H9 (cell line): ENCODE data around the gene NEDD4L. TPM values are rescaled to one million over a fixed set of nuclear protein-coding genes. Genes with fewer than 3 reads are reported as not detected.
A peak's percentile ranks its signal among the peaks of the same experiment; 100 is the strongest.

Source experiments
- DNase-seq: peaks from one replicate; pipeline ENCODE4 v3.0.0-alpha.2; 2017
- H2AFZ ChIP-seq: one replicate; pipeline ENCODE4 v1.6.1; 2013; ENCODE audit warnings: mild to moderate bottlenecking, low read length, control low read depth, moderate library complexity
- H2AK5ac ChIP-seq: 2 replicates; pipeline ENCODE4 v1.6.1; 2013; ENCODE audit warnings: low read length, control low read depth, mixed read lengths; ENCODE audit not compliant: insufficient read length
- H2BK120ac ChIP-seq: one replicate; pipeline ENCODE4 v1.6.1; 2013; ENCODE audit warnings: low read depth, mild to moderate bottlenecking, low read length, control low read depth, inconsistent platforms; ENCODE audit not compliant: poor library complexity, severe bottlenecking
- H2BK12ac ChIP-seq: 2 replicates; pipeline ENCODE4 v1.6.1; 2013; ENCODE audit warnings: low read length, control low read depth, mixed read lengths, low read depth; ENCODE audit not compliant: insufficient read length
- H2BK15ac ChIP-seq: 2 replicates; pipeline ENCODE4 v1.6.1; 2013; ENCODE audit warnings: low read depth, low read length, control low read depth
- H2BK20ac ChIP-seq: one replicate; pipeline ENCODE4 v1.6.1; 2013; ENCODE audit warnings: low read depth, mild to moderate bottlenecking, low read length, control low read depth, inconsistent platforms; ENCODE audit not compliant: poor library complexity, severe bottlenecking
- H2BK5ac ChIP-seq: 2 replicates; pipeline ENCODE4 v1.6.1; 2013; ENCODE audit warnings: low read length, control low read depth, mixed read lengths; ENCODE audit not compliant: insufficient read length
- H3K14ac ChIP-seq: 2 replicates; pipeline ENCODE4 v1.6.1; 2013; ENCODE audit warnings: low read length, control low read depth; ENCODE audit not compliant: insufficient read depth
- H3K18ac ChIP-seq: 2 replicates; pipeline ENCODE4 v1.6.1; 2013; ENCODE audit warnings: low read depth, mild to moderate bottlenecking, mixed read lengths, low read length, control low read depth; ENCODE audit not compliant: insufficient read length
- H3K23ac ChIP-seq: 2 replicates; pipeline ENCODE4 v1.6.1; 2013; ENCODE audit warnings: low read length, control low read depth, mixed read lengths, low read depth; ENCODE audit not compliant: insufficient read length
- H3K23me2 ChIP-seq: 2 replicates; pipeline ENCODE4 v1.6.1; 2013; ENCODE audit warnings: low read depth, mild to moderate bottlenecking, mixed read lengths, low read length, control low read depth; ENCODE audit not compliant: insufficient read length, poor library complexity, severe bottlenecking
- H3K27ac ChIP-seq: 2 replicates; pipeline ENCODE4 v1.5.1; 2013; ENCODE audit warnings: low read length, control low read depth, mixed read lengths, low read depth; ENCODE audit not compliant: insufficient read length
- H3K27me3 ChIP-seq: 2 replicates; pipeline ENCODE4 v1.6.1; 2013; ENCODE audit warnings: low read length, control low read depth, inconsistent platforms; ENCODE audit not compliant: insufficient read depth
- H3K4ac ChIP-seq: 2 replicates; pipeline ENCODE4 v1.6.1; 2013; ENCODE audit warnings: low read depth, mild to moderate bottlenecking, control low read depth, inconsistent platforms, low read length, moderate library complexity
- H3K4me1 ChIP-seq: 2 replicates; pipeline ENCODE4 v1.6.1; 2013; ENCODE audit warnings: low read length, control low read depth, inconsistent platforms; ENCODE audit not compliant: insufficient read depth
- H3K4me2 ChIP-seq: 2 replicates; pipeline ENCODE4 v1.6.1; 2013; ENCODE audit warnings: low read length, control low read depth, mixed read lengths; ENCODE audit not compliant: insufficient read length, insufficient read depth
- H3K56ac ChIP-seq: 2 replicates; pipeline ENCODE4 v1.6.1; 2013; ENCODE audit warnings: low read depth, mild to moderate bottlenecking, mixed read lengths, low read length, control low read depth; ENCODE audit not compliant: insufficient read length
- H3K79me1 ChIP-seq: 2 replicates; pipeline ENCODE4 v1.6.1; 2013; ENCODE audit warnings: low read depth, mild to moderate bottlenecking, moderate library complexity, low read length, control low read depth, inconsistent platforms; ENCODE audit not compliant: insufficient read depth, poor library complexity, severe bottlenecking
- H3K79me2 ChIP-seq: 2 replicates; pipeline ENCODE4 v1.6.1; 2013; ENCODE audit warnings: low read length, control low read depth, inconsistent platforms; ENCODE audit not compliant: insufficient read depth
- H3K9ac ChIP-seq: 2 replicates; pipeline ENCODE4 v1.6.1; 2013; ENCODE audit warnings: low read length, control low read depth, mixed read lengths; ENCODE audit not compliant: insufficient read length; ENCODE audit errors: extremely low read depth
- H3K9me3 ChIP-seq: one replicate; pipeline ENCODE4 v1.6.1; 2013; ENCODE audit warnings: low read depth, low read length, inconsistent platforms; ENCODE audit not compliant: control insufficient read depth
- H3T11ph ChIP-seq: one replicate; pipeline ENCODE4 v1.6.1; 2013; ENCODE audit warnings: mild to moderate bottlenecking, low read length, control low read depth, inconsistent platforms
- H4K20me1 ChIP-seq: one replicate; pipeline ENCODE4 v1.6.1; 2013; ENCODE audit not compliant: control insufficient read depth, insufficient read length, insufficient read depth
- H4K5ac ChIP-seq: 2 replicates; pipeline ENCODE4 v1.6.1; 2013; ENCODE audit warnings: low read depth, mild to moderate bottlenecking, mixed read lengths, low read length, control low read depth; ENCODE audit not compliant: insufficient read length
- H4K8ac ChIP-seq: replicated peaks from 2 replicates; pipeline ENCODE4 v1.6.1; 2013; ENCODE audit warnings: low read length, control low read depth, mixed read lengths, low read depth; ENCODE audit not compliant: insufficient read length
- H4K91ac ChIP-seq: 2 replicates; pipeline ENCODE4 v1.6.1; 2013; ENCODE audit warnings: low read depth, mild to moderate bottlenecking, moderate library complexity, mixed read lengths, low read length, control low read depth; ENCODE audit not compliant: insufficient read length
- H3K27ac Mint-ChIP-seq, 3 experiments: 2 replicates in 2 of 3; 3 replicates in 1 of 3; pipeline ENCODE4 v1.8.0; 2020 to 2021; ENCODE audit warnings: mixed read lengths in 3 of 3, mild to moderate bottlenecking in 1 of 3, moderate library complexity in 1 of 3
- H3K27me3 Mint-ChIP-seq: 2 replicates; pipeline ENCODE4 v1.8.0; 2021; ENCODE audit warnings: low read depth, mild to moderate bottlenecking, moderate library complexity, mixed read lengths
- H3K36me3 Mint-ChIP-seq, 3 experiments: 2 replicates in 2 of 3; 3 replicates in 1 of 3; pipeline ENCODE4 v1.8.0; 2020 to 2021; ENCODE audit warnings: low read depth in 3 of 3, mixed read lengths in 3 of 3; ENCODE audit not compliant: insufficient read depth in 1 of 3
- H3K4me1 Mint-ChIP-seq, 2 experiments: 2 replicates each; pipeline ENCODE4 v1.8.0; 2020; ENCODE audit warnings: mixed read lengths in 2 of 2
- H3K4me3 Mint-ChIP-seq, 2 experiments: 2 replicates in 1 of 2; 3 replicates in 1 of 2; pipeline ENCODE4 v1.8.0; 2020 to 2021; ENCODE audit warnings: mild to moderate bottlenecking in 2 of 2, mixed read lengths in 2 of 2, moderate library complexity in 1 of 2
- H3K9me3 Mint-ChIP-seq, 2 experiments: 2 replicates in 1 of 2; 3 replicates in 1 of 2; pipeline ENCODE4 v1.8.0; 2020; ENCODE audit warnings: mild to moderate bottlenecking in 2 of 2, mixed read lengths in 2 of 2, moderate library complexity in 1 of 2
- CTCF ChIP-seq: fragments of 200-600 bp; sonication (generic); conservative IDR thresholded peaks from 3 replicates; pipeline ENCODE4 v1.8.0; 2021; ENCODE audit warnings: antibody characterized with exemption, mild to moderate bottlenecking
- WGBS: extraction: QIAGEN DNeasy Blood & Tissue Kit; methylation state at CpG from one replicate; pipeline ENCODE4 v1.1.7; 2013; ENCODE audit warnings: missing lambda C conversion rate, low lambda C conversion rate, mixed read lengths; ENCODE audit not compliant: insufficient read length; ENCODE audit errors: extremely low coverage; 5-methylcytosine and 5-hydroxymethylcytosine counted together
- total RNA-seq: library from RNA; stranded (reverse); gene quantifications from 2 replicates; pipeline ENCODE4 v1.2.1, GENCODE V29; 2021

The NEDD4L gene
- total RNA-seq, 1 experiment from 2014 or later: 76.3 TPM

GRCh38 chr18:58224425-58224750, 180.4 kb downstream of the NEDD4L start:
- H3K14ac ChIP-seq: no peak overlapping the region
- H3K4me3 Mint-ChIP-seq: no peak overlapping the region
- H3K4ac ChIP-seq: no peak overlapping the region
- DNase-seq: no peak
- H3K18ac ChIP-seq: no peak overlapping the region
- H3K27me3 Mint-ChIP-seq: no peaks in the 10 kb centered on the region
- H2AFZ ChIP-seq: no peak overlapping the region
- H2AK5ac ChIP-seq: no peak overlapping the region
- H2BK20ac ChIP-seq: no peak overlapping the region
- WGBS: no CpG with 5 or more reads among the region's 2 CpGs
- H2BK12ac ChIP-seq: no peak overlapping the region
- no peak overlapping the region for H3K27ac ChIP-seq
- H3K27me3 ChIP-seq: no peaks in the 10 kb centered on the region
- H3K4me2 ChIP-seq: peak overlapping the region; percentile 14
- no peaks in the 10 kb centered on the region for H4K20me1 ChIP-seq
- no peak overlapping the region for H4K91ac ChIP-seq
- no peak overlapping the region for H3T11ph ChIP-seq
- peaks cover 18% of the 10 kb centered on the region; the same call in 1 of the 2 replicates for H3K4me1 ChIP-seq
- no peak overlapping the region for H3K23ac ChIP-seq
- H2BK15ac ChIP-seq: no peak overlapping the region
- H2BK120ac ChIP-seq: no peak overlapping the region
- no peaks in the 10 kb centered on the region for H3K23me2 ChIP-seq
- H3K9me3 Mint-ChIP-seq: no peaks in the 10 kb centered on the region
- no peak overlapping the region for H2BK5ac ChIP-seq
- no peak for TF ChIP-seq CTCF
- peaks cover 3% of the 10 kb centered on the region for H3K79me1 ChIP-seq
- H3K79me2 ChIP-seq: peaks cover 30% of the 10 kb centered on the region; the same call in 1 of the 2 replicates
- H3K9me3 ChIP-seq: no peaks in the 10 kb centered on the region
- no peak overlapping the region for H3K56ac ChIP-seq
- no peak overlapping the region for H4K5ac ChIP-seq
- no peak overlapping the region for H3K9ac ChIP-seq
- peaks cover 82 to 88% of the 10 kb centered on the region in 2 experiments for H3K4me1 Mint-ChIP-seq
- no peak overlapping the region for H4K8ac ChIP-seq
- peak overlapping the region in 1 of 3 experiments; percentile 88; a peak in 2 of 7 replicates for H3K27ac Mint-ChIP-seq
- H3K36me3 Mint-ChIP-seq: no peaks in the 10 kb centered on the region
